Spleen (tissue), 7 donors: ENCODE results near the gene NCOA7.

Experiments used
- CTCF ChIP-seq, 11 experiments: fragments of 200-600 bp in 7 of 11; fragments of 450-650 bp in 4 of 11; sonication (generic) in 4 of 11; IDR thresholded peaks in 8 of 11; conservative IDR thresholded peaks in 3 of 11; 1 replicate in 7 of 11; 2 replicates in 4 of 11; pipeline versions ENCODE4 v1.4.0 to v1.8.0; 2016 to 2021; ENCODE audit warnings: antibody characterized with exemption in 11 of 11, inconsistent platforms in 4 of 11, mild to moderate bottlenecking in 1 of 11
- POLR2AphosphoS5 ChIP-seq, 3 donors: sonication (generic); formaldehyde crosslinking; IDR thresholded peaks; one replicate each; pipeline ENCODE4 v1.5.1; 2017; ENCODE audit warnings: antibody characterized with exemption in 3 of 3
- donor health status: DM: no; HTN: no; CAD: no; lungs with moderate emphysema.
- donor health status: DM: no; HTN: no; CAD: no.
- donor health status: DM: no; HTN: no; CAD: no.

GRCh38 chr6:125750692-125751333, 39.9 kb upstream of the NCOA7 start:
- TF ChIP-seq CTCF (IDR thresholded peaks at IDR 0.05 in 8 of 11, conservative IDR thresholded peaks at IDR 0.05 in 3 of 11) (no peak), POLR2AphosphoS5 (IDR thresholded peaks at IDR 0.05) (no peak)
